Tongue (tissue), 2 donors: ENCODE results near the gene OR5T1. TPM values are rescaled to one million over a fixed set of nuclear protein-coding genes. Genes with fewer than 3 reads are reported as not detected.

Experiments used
- DNase-seq: peaks from one replicate; pipeline ENCODE4 v3.0.0-alpha.2; 2015
- total RNA-seq: library from RNA; depleted of rRNA; stranded (reverse); fragments of >200 nt; gene quantifications from one replicate; pipeline ENCODE4 v1.2.3, GENCODE V29; 2014

OR5T1 gene
- total RNA-seq, result not detected

DNA sequence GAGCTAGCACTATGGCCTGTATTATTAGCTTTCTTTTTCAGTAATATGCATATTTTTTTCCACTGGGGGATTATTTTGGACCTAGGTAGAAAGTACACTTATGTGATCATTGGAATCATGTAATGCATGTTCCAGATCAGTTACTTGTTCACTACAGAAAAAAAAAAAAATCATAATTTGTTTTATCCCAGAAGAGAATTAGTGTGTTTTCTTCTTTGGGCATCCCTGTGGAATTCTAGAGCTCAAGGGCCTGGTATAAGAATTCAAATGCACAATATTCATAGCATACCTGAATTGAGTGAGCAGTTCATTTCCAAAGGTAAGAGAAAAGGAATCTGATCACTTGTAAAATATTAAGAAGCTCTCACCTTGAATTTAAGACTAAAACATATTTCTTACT is at the start of gene OR5T1:
Gene OR5T1 (plus strand): TSS at position 301 of the 400 bp plus-strand sequence. CDS start 1,485 bp downstream, outside the sequence.
- no peak for DNase-seq

DNA sequence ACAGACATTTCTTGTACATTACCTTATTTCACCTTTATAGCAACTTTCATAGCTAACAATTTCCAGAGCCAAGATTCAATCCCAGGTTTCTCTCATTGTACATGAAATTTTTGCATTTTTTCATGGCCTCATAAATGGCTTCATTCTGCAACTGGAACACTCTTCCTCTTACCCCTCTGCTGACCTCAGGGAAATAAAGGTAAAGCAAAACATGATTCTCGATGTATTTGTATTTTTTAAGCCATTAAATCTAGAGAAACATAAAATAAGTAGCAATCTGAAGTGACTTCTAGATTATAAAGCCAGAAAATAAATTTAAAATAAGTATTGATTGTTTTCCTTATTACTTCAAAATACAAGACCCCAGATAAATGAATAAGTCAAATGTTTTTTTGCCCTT is 39.8 kb upstream of the OR5T1 start, which contains the start of gene OR5T2:
Gene OR5T2 (minus strand): TSS at position 101 of the 400 bp plus-strand sequence. CDS start 1,193 bp downstream, outside the sequence.
- no peak for DNase-seq

DNA sequence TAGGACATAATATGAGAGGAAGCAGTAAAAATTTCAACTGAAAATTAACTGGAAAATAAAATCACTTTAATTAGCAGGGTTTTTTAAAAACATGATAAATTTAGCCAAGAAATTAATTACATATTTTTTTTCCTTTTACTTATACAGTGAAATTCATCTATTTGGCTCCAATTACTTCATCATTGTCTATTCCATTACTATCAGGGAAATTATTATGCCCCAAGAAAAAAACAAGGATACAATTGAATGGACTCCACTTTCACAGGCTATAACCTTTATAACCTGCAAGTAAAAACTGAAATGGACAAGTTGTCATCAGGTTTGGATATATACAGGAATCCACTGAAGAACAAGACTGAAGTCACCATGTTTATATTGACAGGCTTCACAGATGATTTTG is 22.0 kb upstream of the OR5T1 start, which contains the start of gene OR5T3:
Gene OR5T3 (plus strand): TSS at position 301 of the 400 bp plus-strand sequence. CDS start 0 bp downstream, at position 301.
- DNase-seq, result no peak

DNA sequence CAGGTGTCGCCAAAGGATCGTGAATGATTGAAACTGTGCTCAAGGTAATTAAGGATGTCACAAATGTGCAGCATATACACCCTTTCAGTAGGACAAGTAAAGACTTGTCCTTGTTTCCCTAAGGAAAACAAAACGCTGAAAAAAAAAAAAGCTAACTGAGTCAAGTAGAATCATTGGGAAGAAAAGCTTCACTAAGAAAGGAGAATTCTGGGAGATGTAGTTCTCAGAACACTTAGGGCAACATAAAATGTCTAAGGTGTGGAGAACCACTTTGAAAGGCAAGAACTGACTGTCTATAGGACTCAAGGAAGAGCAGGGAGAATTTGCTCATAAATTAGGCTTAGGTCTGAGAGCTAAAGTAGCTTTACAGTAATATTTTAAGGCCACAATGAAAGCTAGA is 2.9 kb upstream of the OR5T1 start:
- no peak for DNase-seq

DNA sequence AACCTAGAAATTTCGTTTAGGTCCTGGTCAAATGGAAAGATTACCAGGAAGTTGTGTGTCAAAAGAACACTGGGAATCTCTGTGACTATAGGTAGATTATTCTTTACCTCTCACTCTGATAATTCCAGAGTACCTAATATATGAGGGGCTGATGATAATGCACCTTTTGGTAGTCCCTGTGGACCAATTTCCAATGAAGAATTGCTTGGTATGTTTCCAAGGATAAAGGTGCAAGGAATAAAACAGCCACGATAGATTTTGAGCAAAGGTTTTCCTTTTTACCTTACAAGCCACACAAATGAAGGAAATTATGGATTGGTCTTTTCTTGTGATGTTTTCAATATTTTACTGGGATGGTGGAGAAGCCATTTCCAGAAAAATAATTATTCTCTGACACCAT is 18.2 kb downstream of the OR5T1 start, which contains the start of gene OR8H1:
Gene OR8H1 (minus strand): TSS at position 101 of the 400 bp plus-strand sequence. CDS start 1,192 bp downstream, outside the sequence.
- no peak for DNase-seq

DNA sequence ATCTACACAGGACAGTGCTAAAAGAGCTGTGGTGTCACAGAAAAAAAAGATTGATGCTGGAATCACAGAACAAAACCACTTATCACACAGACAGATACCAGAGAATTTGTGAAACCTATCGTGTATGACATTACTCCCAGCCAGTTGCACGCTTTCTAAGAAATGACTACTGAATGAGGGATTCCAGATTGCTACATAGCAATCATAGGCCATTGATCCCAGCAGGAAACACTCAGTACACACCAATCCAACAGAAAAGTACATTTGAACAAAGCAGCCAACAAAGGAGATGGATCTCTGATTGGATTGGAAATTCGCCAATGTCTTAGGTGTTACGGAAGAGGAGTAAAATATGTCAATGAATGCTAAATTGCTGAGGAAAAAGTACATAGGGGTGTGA is 22.9 kb downstream of the OR5T1 start:
- no peak for DNase-seq

DNA sequence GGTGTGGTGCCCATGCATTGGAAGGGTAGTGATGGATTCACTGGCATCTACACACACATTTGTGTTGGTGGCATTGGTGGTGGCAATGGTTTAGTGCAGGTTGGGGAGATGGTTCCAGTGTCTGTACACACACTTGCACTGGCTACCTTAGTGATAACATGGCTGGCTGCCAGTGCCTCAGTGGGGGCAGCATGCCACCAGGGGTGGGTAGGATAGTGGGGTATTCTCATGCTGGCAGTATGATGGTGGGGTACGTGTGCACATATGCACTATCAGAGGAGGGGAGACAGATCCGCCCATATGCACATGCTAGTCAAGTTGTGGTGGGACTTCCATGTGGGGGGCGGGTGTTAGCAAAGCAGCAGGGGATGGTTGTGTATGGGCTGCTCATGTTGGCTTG is 33.9 kb downstream of the OR5T1 start:
- DNase-seq, result no peak

DNA sequence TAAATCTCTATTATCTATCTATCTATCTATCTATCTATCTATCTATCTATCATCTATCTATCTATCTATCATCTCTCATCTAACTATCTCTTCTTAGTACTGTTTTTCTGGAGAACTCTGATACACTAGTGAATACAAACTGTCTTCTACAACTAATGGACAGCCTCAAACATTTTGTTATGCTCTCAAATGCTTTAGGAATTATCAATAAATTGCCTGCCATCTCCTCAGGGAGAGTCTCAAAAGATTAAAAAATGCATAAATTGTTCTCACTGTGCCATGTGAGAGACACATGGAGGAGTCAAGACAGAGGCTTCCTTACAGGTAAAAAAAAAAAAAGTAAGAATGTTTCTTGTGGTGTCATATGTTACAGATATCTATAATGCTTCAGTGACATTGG is 40.9 kb downstream of the OR5T1 start, which contains the start of gene OR8K3:
Gene OR8K3 (plus strand): TSS at position 301 of the 400 bp plus-strand sequence. CDS start 3,163 bp downstream, outside the sequence.
- DNase-seq, result no peak

Other genes with a start within 250 kb of the OR5T1 start
- gene OR5AS1, start 246.5 kb upstream of the OR5T1 start, total RNA-seq, result not detected
- not detected for gene OR8I2, start 180.8 kb upstream of the OR5T1 start, total RNA-seq
- not detected for gene OR8H2, start 170.5 kb upstream of the OR5T1 start, total RNA-seq
- gene OR8H3, start 151.8 kb upstream of the OR5T1 start, total RNA-seq, result not detected
- gene OR8J3, start 134.0 kb upstream of the OR5T1 start, total RNA-seq, result not detected
- gene OR8K5, start 113.8 kb upstream of the OR5T1 start, total RNA-seq, result not detected
- not detected for gene OR5J2, start 97.5 kb upstream of the OR5T1 start, total RNA-seq
- not detected for gene OR5T2, start 39.9 kb upstream of the OR5T1 start, total RNA-seq
- not detected for gene OR5T3, start 21.9 kb upstream of the OR5T1 start, total RNA-seq
- not detected for gene OR8H1, start 18.1 kb downstream of the OR5T1 start, total RNA-seq
- not detected for gene OR8K3, start 41.0 kb downstream of the OR5T1 start, total RNA-seq
- not detected for gene OR8K1, start 71.9 kb downstream of the OR5T1 start, total RNA-seq
- gene OR8J1, start 80.1 kb downstream of the OR5T1 start, total RNA-seq, result not detected
- not detected for gene OR8U1, start 101.5 kb downstream of the OR5T1 start, total RNA-seq
- gene OR5AL1, start 138.5 kb downstream of the OR5T1 start, total RNA-seq, result not detected
- gene OR5M3, start 199.2 kb downstream of the OR5T1 start, total RNA-seq, result not detected
- gene OR5M8, start 217.2 kb downstream of the OR5T1 start, total RNA-seq, result not detected